Endodermal cell (in vitro differentiated cells): ENCODE results near the gene TRMT2A. TPM values are rescaled to one million over a fixed set of nuclear protein-coding genes. Genes with fewer than 3 reads are reported as not detected.
"Not testable (repeated sequence)": the region's sequence is repeated elsewhere in the genome, so short reads cannot be mapped to it uniquely, and the experiment has no call there.

ENCODE experiments used
- DNase-seq: peaks from one replicate; pipeline ENCODE4 v3.0.0-alpha.2; 2017
- H3K27ac ChIP-seq: 2 replicates; pipeline ENCODE4 v1.5.1; 2013; ENCODE audit warnings: mild to moderate bottlenecking, low read depth, low read length, moderate library complexity
- H3K27me3 ChIP-seq: 2 replicates; pipeline ENCODE4 v1.6.1; 2013; ENCODE audit warnings: mild to moderate bottlenecking, low read length, moderate library complexity; ENCODE audit not compliant: insufficient read depth, control insufficient read depth, poor library complexity, severe bottlenecking
- H3K36me3 ChIP-seq: 2 replicates; pipeline ENCODE4 v1.7.0; 2013; ENCODE audit warnings: mild to moderate bottlenecking, low read length, moderate library complexity; ENCODE audit not compliant: control insufficient read depth, insufficient read depth
- H3K4me1 ChIP-seq: one replicate; pipeline ENCODE4 v1.7.0; 2013; ENCODE audit warnings: low read length; ENCODE audit not compliant: control insufficient read depth, insufficient read depth
- H3K4me3 ChIP-seq: 2 replicates; pipeline ENCODE4 v1.5.1; 2013; ENCODE audit warnings: mild to moderate bottlenecking, low read length, moderate library complexity
- H3K9ac ChIP-seq: 2 replicates; pipeline ENCODE4 v1.6.1; 2013; ENCODE audit warnings: mild to moderate bottlenecking, low read length, moderate library complexity; ENCODE audit not compliant: poor library complexity, severe bottlenecking; ENCODE audit errors: extremely low read depth
- H3K9me3 ChIP-seq: 2 replicates; pipeline ENCODE4 v1.6.1; 2013; ENCODE audit warnings: mild to moderate bottlenecking, low read length, moderate library complexity; ENCODE audit not compliant: control insufficient read depth
- H3K27ac Mint-ChIP-seq: 2 replicates; pipeline ENCODE4 v1.8.0; 2020; ENCODE audit warnings: mixed read lengths
- H3K27me3 Mint-ChIP-seq: 2 replicates; pipeline ENCODE4 v1.8.0; 2021; ENCODE audit warnings: mild to moderate bottlenecking, mixed read lengths; ENCODE audit not compliant: insufficient read depth
- H3K36me3 Mint-ChIP-seq: 2 replicates; pipeline ENCODE4 v1.8.0; 2020; ENCODE audit warnings: low read depth, mixed read lengths
- H3K4me1 Mint-ChIP-seq: 2 replicates; pipeline ENCODE4 v1.8.0; 2020; ENCODE audit warnings: mixed read lengths
- H3K4me3 Mint-ChIP-seq: 2 replicates; pipeline ENCODE4 v1.8.0; 2020; ENCODE audit warnings: mild to moderate bottlenecking, moderate library complexity, mixed read lengths
- H3K9me3 Mint-ChIP-seq: 2 replicates; pipeline ENCODE4 v1.8.0; 2020; ENCODE audit warnings: mild to moderate bottlenecking, mixed read lengths
- WGBS, 2 experiments: methylation state at CpG; one replicate each; pipeline versions ENCODE4 v1.1.5 to v1.1.7; 2013; ENCODE audit warnings: missing lambda C conversion rate in 2 of 2, mixed read lengths in 1 of 2; ENCODE audit not compliant: insufficient coverage in 1 of 2, insufficient read length in 1 of 2; 5-methylcytosine and 5-hydroxymethylcytosine counted together
- total RNA-seq, 2 donors: library from RNA; stranded (reverse); fragmentation: NEBNext Ultra II Directional in 1 of 2; extraction: Animal tissue kit (Norgen Biotek cat#: 25700) in 1 of 2; gene quantifications; 2 replicates in 1 of 2; 3 replicates in 1 of 2; pipeline ENCODE4 v1.2.1, GENCODE V29; 2021
- TF ChIP-seq, protein P1 (sequence below): fragments of 200-600 bp; sonication (generic); conservative IDR thresholded peaks from 2 replicates; pipeline ENCODE4 v1.5.0; 2021; ENCODE audit warnings: antibody characterized with exemption, mild to moderate bottlenecking

TRMT2A gene
- total RNA-seq, 2 donors from 2014 or later = 45.6 to 55.2 TPM

DNA sequence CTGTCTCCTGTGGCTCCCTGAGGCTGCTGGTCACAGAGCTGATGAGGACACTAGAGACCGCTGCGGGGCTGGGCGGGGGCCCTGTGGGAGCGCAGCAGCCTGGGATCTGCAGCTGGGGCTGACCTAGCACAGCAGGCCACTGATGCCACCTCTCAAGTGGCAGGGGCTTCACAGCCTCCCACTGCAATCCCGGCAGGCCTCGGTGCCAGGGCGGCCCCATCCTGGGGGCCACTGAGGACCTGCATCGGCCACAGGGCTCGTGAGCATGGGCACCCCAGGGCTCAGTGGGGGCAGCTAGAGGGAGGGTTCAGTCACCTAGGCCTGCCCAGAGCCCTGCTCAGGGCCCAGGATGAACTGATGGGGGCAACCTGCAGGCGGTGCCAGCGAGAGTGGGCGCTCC is 48.4 kb upstream of the TRMT2A start:
- 93 to 97% methylated on average over 7 to 12 of the region's 12 CpGs for WGBS, 2 experiments
- H3K4me3 Mint-ChIP-seq = no peak overlapping the region

DNA sequence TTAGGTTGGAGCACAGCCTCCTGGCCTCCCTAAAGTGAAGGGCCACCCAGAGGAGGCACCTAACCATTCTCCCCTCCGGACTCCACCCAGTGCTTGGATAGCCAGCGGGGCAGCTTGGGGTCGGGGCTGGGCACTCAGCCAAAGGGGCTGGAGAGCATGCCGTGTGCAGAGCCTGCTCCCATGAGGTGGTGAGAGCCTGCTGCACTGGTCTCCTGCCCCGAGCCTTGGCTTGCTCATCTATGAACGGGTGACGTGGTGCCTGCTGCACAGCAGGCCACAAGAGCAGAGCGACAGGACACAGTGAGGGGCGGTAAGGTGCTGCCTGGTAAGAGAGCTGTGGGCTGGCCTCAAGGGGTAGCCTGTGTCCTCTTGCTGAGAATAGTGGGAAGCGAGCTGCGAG is 47.8 kb upstream of the TRMT2A start:
- H3K36me3 Mint-ChIP-seq = no peaks in the 10 kb centered on the region
- no peaks in the 10 kb centered on the region for H3K9me3 Mint-ChIP-seq
- Histone ChIP-seq H3K27ac (no peak overlapping the region), H3K4me3 (no peak overlapping the region), H3K27me3 (no peaks in the 10 kb centered on the region), H3K36me3 (no peaks in the 10 kb centered on the region), H3K9ac (no peak overlapping the region), H3K4me1 (no peaks in the 10 kb centered on the region), H3K9me3 (no peaks in the 10 kb centered on the region)
- H3K27me3 Mint-ChIP-seq = no peaks in the 10 kb centered on the region
- 90 to 95% methylated on average over 7 to 11 of the region's 11 CpGs for WGBS, 2 experiments
- no peak overlapping the region for H3K27ac Mint-ChIP-seq
- H3K4me1 Mint-ChIP-seq = no peaks in the 10 kb centered on the region
- DNase-seq = no peak
- H3K4me3 Mint-ChIP-seq = no peak overlapping the region
- TF ChIP-seq, protein P1, sequence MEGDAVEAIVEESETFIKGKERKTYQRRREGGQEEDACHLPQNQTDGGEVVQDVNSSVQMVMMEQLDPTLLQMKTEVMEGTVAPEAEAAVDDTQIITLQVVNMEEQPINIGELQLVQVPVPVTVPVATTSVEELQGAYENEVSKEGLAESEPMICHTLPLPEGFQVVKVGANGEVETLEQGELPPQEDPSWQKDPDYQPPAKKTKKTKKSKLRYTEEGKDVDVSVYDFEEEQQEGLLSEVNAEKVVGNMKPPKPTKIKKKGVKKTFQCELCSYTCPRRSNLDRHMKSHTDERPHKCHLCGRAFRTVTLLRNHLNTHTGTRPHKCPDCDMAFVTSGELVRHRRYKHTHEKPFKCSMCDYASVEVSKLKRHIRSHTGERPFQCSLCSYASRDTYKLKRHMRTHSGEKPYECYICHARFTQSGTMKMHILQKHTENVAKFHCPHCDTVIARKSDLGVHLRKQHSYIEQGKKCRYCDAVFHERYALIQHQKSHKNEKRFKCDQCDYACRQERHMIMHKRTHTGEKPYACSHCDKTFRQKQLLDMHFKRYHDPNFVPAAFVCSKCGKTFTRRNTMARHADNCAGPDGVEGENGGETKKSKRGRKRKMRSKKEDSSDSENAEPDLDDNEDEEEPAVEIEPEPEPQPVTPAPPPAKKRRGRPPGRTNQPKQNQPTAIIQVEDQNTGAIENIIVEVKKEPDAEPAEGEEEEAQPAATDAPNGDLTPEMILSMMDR = no peak

More for the DNA sequence above, 48.4 kb upstream of the TRMT2A start:
- Mint-ChIP-seq H3K27ac (no peak overlapping the region), H3K4me1 (no peaks in the 10 kb centered on the region), H3K36me3 (no peaks in the 10 kb centered on the region), H3K27me3 (no peaks in the 10 kb centered on the region), H3K9me3 (no peaks in the 10 kb centered on the region)
- H3K27ac ChIP-seq = no peak overlapping the region
- TF ChIP-seq, protein P1 = no peak
- H3K36me3 ChIP-seq = no peaks in the 10 kb centered on the region
- H3K9me3 ChIP-seq = no peaks in the 10 kb centered on the region
- H3K4me1 ChIP-seq = no peaks in the 10 kb centered on the region
- no peak for DNase-seq
- no peak overlapping the region for H3K9ac ChIP-seq
- no peaks in the 10 kb centered on the region for H3K27me3 ChIP-seq
- H3K4me3 ChIP-seq = no peak overlapping the region

DNA sequence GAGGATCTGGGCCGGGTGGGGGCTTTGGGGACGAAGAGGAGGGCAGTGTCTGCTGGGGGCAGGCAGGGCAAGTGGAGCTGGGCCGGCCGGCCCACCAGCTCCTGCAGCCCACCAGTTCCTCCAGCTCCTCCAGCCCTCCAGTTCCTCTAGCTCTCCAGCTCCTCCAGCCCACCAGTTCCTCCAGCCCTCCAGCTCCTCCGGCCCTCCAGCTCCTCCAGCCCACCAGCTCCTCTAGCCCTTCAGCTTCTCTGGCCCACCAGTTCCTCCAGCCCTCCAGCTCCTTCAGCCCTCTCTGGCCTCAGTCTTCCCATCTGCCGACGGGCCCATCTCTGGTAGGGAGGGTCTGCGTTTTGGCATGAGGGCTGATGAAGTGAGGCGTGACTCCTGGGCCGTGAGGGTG is 43.0 kb upstream of the TRMT2A start:
- H3K9me3 ChIP-seq = no peaks in the 10 kb centered on the region

DNA sequence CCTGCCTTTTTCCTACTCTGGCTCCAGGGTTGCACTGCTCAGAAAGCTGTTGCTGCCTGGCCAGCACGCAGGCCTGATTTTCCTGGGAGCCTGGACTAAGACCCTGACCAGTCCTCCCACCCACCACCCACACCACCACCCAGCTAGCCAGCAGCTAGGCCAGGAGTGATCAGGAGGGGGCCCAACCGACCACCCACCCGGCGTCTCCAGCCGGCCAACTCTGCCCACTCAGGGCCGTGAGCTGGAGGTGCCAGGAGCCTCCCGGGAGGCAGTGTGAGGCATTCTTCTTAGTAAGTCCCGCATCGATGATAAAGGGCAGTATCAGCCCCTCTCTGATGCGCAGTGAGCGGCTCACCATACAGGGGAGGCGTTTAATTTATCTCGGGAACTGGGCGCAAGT is 42.5 kb upstream of the TRMT2A start:
- DNase-seq, H3K9me3 ChIP-seq, H3K36me3 ChIP-seq, H3K36me3 Mint-ChIP-seq, H3K27me3 Mint-ChIP-seq, H3K27ac Mint-ChIP-seq, H3K9me3 Mint-ChIP-seq, H3K27me3 ChIP-seq, H3K4me1 Mint-ChIP-seq, H3K4me3 Mint-ChIP-seq, H3K4me3 ChIP-seq, H3K4me1 ChIP-seq, H3K9ac ChIP-seq: not testable (repeated sequence)
- H3K27ac ChIP-seq = peak overlapping the region; percentile 36
- WGBS, 2 experiments = 92 to 94% methylated on average over 3 to 9 of the region's 14 CpGs

More for the DNA sequence above, 43.0 kb upstream of the TRMT2A start:
- Histone ChIP-seq H3K9ac (no peak overlapping the region), H3K4me1 (no peaks in the 10 kb centered on the region), H3K36me3 (no peaks in the 10 kb centered on the region), H3K4me3 (no peak overlapping the region), H3K27me3 (no peaks in the 10 kb centered on the region), H3K27ac (no peak overlapping the region)
- Mint-ChIP-seq H3K4me1 (peaks cover 2% of the 10 kb centered on the region), H3K4me3 (no peak overlapping the region), H3K9me3 (no peaks in the 10 kb centered on the region), H3K36me3 (no peaks in the 10 kb centered on the region), H3K27ac (no peak overlapping the region), H3K27me3 (no peaks in the 10 kb centered on the region)
- DNase-seq = no peak
- TF ChIP-seq, protein P1 = no peak
- 85 to 94% methylated on average over 4 to 9 of the region's 10 CpGs for WGBS, 2 experiments
